Loucy (cell line): Measurements from ENCODE around the gene SLC2A4RG.

ENCODE experiments used
- H2AFZ ChIP-seq: fragments of 200-600 bp; sonication (generic); 2 replicates; pipeline ENCODE4 v1.6.0; 2016; ENCODE audit warnings: antibody characterized with exemption, mild to moderate bottlenecking, low read length, moderate library complexity
- H3F3A ChIP-seq: fragments of 200-600 bp; 2 replicates; pipeline ENCODE4 v1.6.0; 2016; ENCODE audit warnings: antibody characterized with exemption, low read depth, mild to moderate bottlenecking
- H3K27me3 ChIP-seq: fragments of 200-600 bp; sonication (generic); 2 replicates; pipeline ENCODE4 v1.6.1; 2014; ENCODE audit warnings: low read length, mild to moderate bottlenecking; ENCODE audit not compliant: insufficient read depth, poor library complexity, severe bottlenecking
- H3K36me3 ChIP-seq: fragments of 200-600 bp; sonication (generic); 2 replicates; pipeline ENCODE4 v1.6.1; 2016; ENCODE audit warnings: low read length; ENCODE audit not compliant: insufficient read depth
- H3K4me1 ChIP-seq: fragments of 200-600 bp; sonication (generic); 2 replicates; pipeline ENCODE4 v1.5.1; 2014; ENCODE audit warnings: low read length, mild to moderate bottlenecking; ENCODE audit not compliant: insufficient read depth, poor library complexity, severe bottlenecking
- H3K4me2 ChIP-seq: fragments of 200-600 bp; sonication (generic); 2 replicates; pipeline ENCODE4 v1.6.0; 2014; ENCODE audit warnings: antibody characterized with exemption, low read length, low read depth, mild to moderate bottlenecking; ENCODE audit not compliant: poor library complexity, severe bottlenecking
- H3K4me3 ChIP-seq: fragments of 200-600 bp; sonication (generic); 2 replicates; pipeline ENCODE4 v1.5.1; 2014; ENCODE audit warnings: low read length, mild to moderate bottlenecking, mixed read lengths; ENCODE audit not compliant: poor library complexity, severe bottlenecking
- H3K79me2 ChIP-seq: fragments of 200-600 bp; sonication (generic); 2 replicates; pipeline ENCODE4 v1.6.1; 2014; ENCODE audit warnings: low read length; ENCODE audit not compliant: insufficient read depth
- H3K9ac ChIP-seq: fragments of 200-600 bp; sonication (generic); 2 replicates; pipeline ENCODE4 v1.6.0; 2014; ENCODE audit warnings: mild to moderate bottlenecking, low read depth, low read length, moderate library complexity; ENCODE audit not compliant: poor library complexity, severe bottlenecking
- H3K9me2 ChIP-seq: fragments of 200-600 bp; sonication (generic); replicated peaks from 2 replicates; pipeline ENCODE4 v1.6.1; 2016; ENCODE audit warnings: low read depth, low read length, mixed read lengths
- H3K9me3 ChIP-seq: fragments of 200-600 bp; sonication (generic); 2 replicates; pipeline ENCODE4 v1.6.1; 2014; ENCODE audit warnings: mild to moderate bottlenecking, antibody characterized with exemption, low read length, low read depth; ENCODE audit not compliant: insufficient read depth
- H4K20me1 ChIP-seq: fragments of 200-600 bp; sonication (generic); 2 replicates; pipeline ENCODE4 v1.6.0; 2014; ENCODE audit warnings: antibody characterized with exemption, low read length, mild to moderate bottlenecking; ENCODE audit not compliant: insufficient read depth, poor library complexity, severe bottlenecking
- CTCF ChIP-seq: fragments of 200-600 bp; sonication (generic); conservative IDR thresholded peaks from 2 replicates; pipeline ENCODE4 v1.5.1; 2014; ENCODE audit warnings: mild to moderate bottlenecking, antibody characterized with exemption, low read length
- EZH2phosphoT487 ChIP-seq: fragments of 200-600 bp; IDR thresholded peaks from 2 replicates; pipeline ENCODE4 v1.6.1; 2018; ENCODE audit warnings: antibody characterized with exemption, mild to moderate bottlenecking, moderate library complexity, borderline replicate concordance

Gene SLC2A4RG

GRCh38 chr20:63792866-63793265 lies 53.3 kb downstream of the SLC2A4RG start:
- Histone ChIP-seq H3K9me2 (no peaks in the 10 kb centered on the region), H3K9ac (no peak overlapping the region), H3K4me1 (no peaks in the 10 kb centered on the region), H3K36me3 (no peaks in the 10 kb centered on the region; the same call in 1 of the 2 replicates), H3K79me2 (no peaks in the 10 kb centered on the region), H3K4me3 (no peak overlapping the region), H3K4me2 (no peak overlapping the region), H3K27me3 (no peaks in the 10 kb centered on the region), H3F3A (no peaks in the 10 kb centered on the region), H3K9me3 (no peaks in the 10 kb centered on the region), H4K20me1 (no peaks in the 10 kb centered on the region), H2AFZ (no peak overlapping the region)
- TF ChIP-seq CTCF (no peak), EZH2phosphoT487 (no peak)
